Esophagus muscularis mucosa (tissue), 4 donors: ENCODE data around the gene HSCB.

Experiments used
- EP300 ChIP-seq: sonication (generic); formaldehyde crosslinking; IDR thresholded peaks from one replicate; pipeline ENCODE4 v1.6.1; 2017; ENCODE audit warnings: antibody characterized with exemption
- POLR2A ChIP-seq: fragments of 450-650 bp; IDR thresholded peaks from one replicate; pipeline ENCODE4 v1.6.1; 2017; ENCODE audit warnings: antibody characterized with exemption, moderate library complexity, mild to moderate bottlenecking, low read depth
- POLR2AphosphoS5 ChIP-seq, 2 donors: sonication (generic); formaldehyde crosslinking; IDR thresholded peaks; one replicate each; pipeline ENCODE4 v1.6.1; 2017; ENCODE audit warnings: antibody characterized with exemption in 2 of 2
- TF ChIP-seq, protein P1 (sequence below), 3 experiments: fragments of 200-600 bp in 2 of 3; fragments of 450-650 bp in 1 of 3; sonication (generic) in 2 of 3; IDR thresholded peaks; one replicate each; pipeline ENCODE4 v1.5.1; 2017 to 2019; ENCODE audit warnings: antibody characterized with exemption in 3 of 3, mild to moderate bottlenecking in 2 of 3, moderate library complexity in 1 of 3

DNA sequence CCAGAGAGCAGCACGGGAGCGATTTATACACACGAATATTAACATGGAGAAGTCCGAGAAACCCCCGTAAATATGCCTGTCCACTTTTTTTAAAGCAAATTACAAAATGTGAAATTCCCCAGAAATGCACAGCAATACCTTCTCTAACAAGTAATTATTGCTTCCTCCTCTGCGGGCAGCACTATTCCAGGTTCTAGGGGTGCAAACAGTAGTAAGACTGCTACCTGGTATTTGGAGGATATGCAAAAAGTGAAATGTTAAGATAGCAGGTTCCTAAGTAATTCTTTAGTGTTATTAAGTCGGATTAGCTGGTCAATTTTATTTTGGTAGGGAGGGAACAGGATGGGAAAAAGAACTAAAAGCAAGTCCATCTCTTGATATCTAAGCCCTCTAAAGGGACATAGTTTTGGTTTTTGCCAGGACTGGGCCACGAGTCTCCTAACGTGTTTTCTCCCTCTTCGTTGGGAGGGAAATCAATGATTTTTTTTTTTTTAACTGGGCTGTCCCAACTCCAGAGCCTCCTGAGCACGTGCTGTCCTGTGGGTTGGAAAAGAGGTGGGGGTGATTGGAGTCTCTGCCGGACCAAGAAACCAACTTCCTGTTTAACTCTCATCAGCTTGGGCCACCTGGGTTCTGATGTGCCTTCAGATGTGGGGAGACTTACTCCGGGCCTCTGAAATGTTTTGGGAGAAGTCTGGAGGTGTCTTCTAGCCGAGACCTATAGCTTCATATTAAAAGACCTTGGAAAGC lies 60.2 kb downstream of the HSCB start:
- TF ChIP-seq, protein P1, sequence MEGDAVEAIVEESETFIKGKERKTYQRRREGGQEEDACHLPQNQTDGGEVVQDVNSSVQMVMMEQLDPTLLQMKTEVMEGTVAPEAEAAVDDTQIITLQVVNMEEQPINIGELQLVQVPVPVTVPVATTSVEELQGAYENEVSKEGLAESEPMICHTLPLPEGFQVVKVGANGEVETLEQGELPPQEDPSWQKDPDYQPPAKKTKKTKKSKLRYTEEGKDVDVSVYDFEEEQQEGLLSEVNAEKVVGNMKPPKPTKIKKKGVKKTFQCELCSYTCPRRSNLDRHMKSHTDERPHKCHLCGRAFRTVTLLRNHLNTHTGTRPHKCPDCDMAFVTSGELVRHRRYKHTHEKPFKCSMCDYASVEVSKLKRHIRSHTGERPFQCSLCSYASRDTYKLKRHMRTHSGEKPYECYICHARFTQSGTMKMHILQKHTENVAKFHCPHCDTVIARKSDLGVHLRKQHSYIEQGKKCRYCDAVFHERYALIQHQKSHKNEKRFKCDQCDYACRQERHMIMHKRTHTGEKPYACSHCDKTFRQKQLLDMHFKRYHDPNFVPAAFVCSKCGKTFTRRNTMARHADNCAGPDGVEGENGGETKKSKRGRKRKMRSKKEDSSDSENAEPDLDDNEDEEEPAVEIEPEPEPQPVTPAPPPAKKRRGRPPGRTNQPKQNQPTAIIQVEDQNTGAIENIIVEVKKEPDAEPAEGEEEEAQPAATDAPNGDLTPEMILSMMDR (IDR thresholded peaks at IDR 0.05) = no peak
- TF ChIP-seq POLR2AphosphoS5 (IDR thresholded peaks at IDR 0.05) = no peak
- no peak for TF ChIP-seq POLR2A
- no peak for TF ChIP-seq EP300
